Measurements from ENCODE around the gene GBGT1. TPM values are rescaled to one million over a fixed set of nuclear protein-coding genes. Genes with fewer than 3 reads are reported as not detected.
A peak's percentile ranks its signal among the peaks of the same experiment; 100 is the strongest.

GBGT1 gene
- total and polyA plus RNA-seq, 2 of the 4 experiments (the other 2 are of a cell fraction): 1.8 to 3.2 TPM

DNA sequence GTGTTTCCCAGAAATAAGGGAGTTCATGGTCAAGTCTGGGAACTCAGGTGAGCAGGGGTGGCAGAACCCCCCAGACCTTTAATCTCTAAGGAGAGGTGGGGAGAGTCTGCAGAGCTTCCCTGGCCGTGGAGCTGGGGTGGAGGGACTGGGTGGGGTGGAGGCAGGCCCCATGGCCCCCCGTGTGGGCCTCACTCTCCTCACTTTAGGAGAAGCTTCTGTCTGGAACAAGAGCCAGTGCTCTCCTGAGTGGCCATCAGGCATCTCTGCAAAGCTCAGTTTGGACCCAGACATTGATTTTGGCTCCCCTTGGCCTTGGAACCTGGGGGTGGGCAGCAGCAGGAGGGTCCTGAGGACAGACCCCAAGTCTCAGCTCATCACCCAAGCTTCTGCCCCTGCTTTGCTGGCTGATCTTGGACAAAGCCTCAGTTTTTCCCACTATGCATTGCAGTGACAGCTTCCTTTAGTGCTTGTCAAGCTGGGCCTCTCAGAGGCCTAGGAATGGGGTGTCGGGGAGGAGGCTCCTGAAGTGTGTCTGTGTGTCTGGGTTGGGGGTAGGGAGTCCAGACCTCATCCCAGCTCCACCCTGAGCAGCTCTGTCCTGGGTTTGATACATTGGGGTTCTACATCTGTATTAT is 3.5 kb upstream of the GBGT1 start:
- DNase-seq (no peak), ATAC-seq (ENCODE audit: low read depth) (no peak)
- Histone ChIP-seq H3K18ac (ENCODE audit: low read depth, low read length) (no peak overlapping the region), H4K91ac (ENCODE audit: insufficient read depth, low read depth, low read length) (no peak overlapping the region), H3K4me3 (ENCODE audit: insufficient read depth, low read depth, low read length) (no peak overlapping the region), H2BK5ac (ENCODE audit: low read depth, low read length, poor library complexity, severe bottlenecking) (no peak overlapping the region), H4K5ac (ENCODE audit: low read depth, low read length) (no peak overlapping the region), H3K4ac (ENCODE audit: low read depth, low read length) (no peak overlapping the region), H3K9me3 (ENCODE audit: control insufficient read depth, insufficient read depth, low read length) (no peaks in the 10 kb centered on the region), H4K8ac (ENCODE audit: low read depth in 2 of 2, low read length in 2 of 2) (no peak overlapping the region), H3K9ac (ENCODE audit: low read depth, low read length) (no peak overlapping the region), H3K79me1 (ENCODE audit: low read depth in 1 of 2, low read length in 2 of 2) (no peaks in the 10 kb centered on the region), H2AFZ (replicated peaks; ENCODE audit: low read length, poor library complexity) (peak overlapping the region; percentile 41), H3K14ac (replicated peaks; ENCODE audit: low read depth, low read length) (no peak overlapping the region), H2AK9ac (replicated peaks; ENCODE audit: low read depth, low read length, poor library complexity) (peak overlapping the region; percentile 31), H3K36me3 (ENCODE audit: control insufficient read depth, insufficient read depth, low read length) (no peaks in the 10 kb centered on the region), H3K23ac (ENCODE audit: low read depth, low read length) (no peak overlapping the region), H4K20me1 (ENCODE audit: insufficient read depth, low read length) (no peaks in the 10 kb centered on the region; the same call in 1 of the 2 replicates), H3K56ac (ENCODE audit: extremely low read depth, insufficient read depth, low read length) (no peak overlapping the region), H2AK5ac (ENCODE audit: low read depth, low read length) (no peak overlapping the region), H3K4me2 (ENCODE audit: low read depth, low read length) (no peak overlapping the region), H3K4me1 (ENCODE audit: control insufficient read depth, insufficient read depth, low read length) (peaks cover 10% of the 10 kb centered on the region; the same call in 1 of the 2 replicates), H3K27ac (ENCODE audit: insufficient read depth, low read length) (no peak overlapping the region), H3K27me3 (ENCODE audit: control insufficient read depth, insufficient read depth, low read length) (peaks cover 13% of the 10 kb centered on the region), H2BK15ac (ENCODE audit: low read depth, low read length) (no peak overlapping the region), H3K9me1 (ENCODE audit: insufficient read depth, low read length) (0 out of 2 replicates have a peak, but pooled peaks cover 3% of the 10 kb centered on the region), H2BK120ac (ENCODE audit: low read depth, low read length) (no peak overlapping the region), H2BK20ac (ENCODE audit: low read depth, low read length) (no peak overlapping the region)
- POLR2A ChIA-PET (ENCODE audit: unreplicated experiment): no interaction called here
- no TSS peak for BruUV-seq (replicated peaks)
- dilution Hi-C loops (cut with HindIII; ENCODE audit: low sequenced_read_pairs, unreplicated experiment) (no loop called here), in situ Hi-C loops (cut with MboI; ENCODE audit: low sequenced_read_pairs) (no loop called here), intact Hi-C loops (cut with micrococcal nuclease) (no loop called here)
- CTCF ChIA-PET: no interaction called here
- TF ChIP-seq SMC3 (IDR thresholded peaks at IDR 0.05; ENCODE audit: low read depth, low read length) (no peak), RFX5 (IDR thresholded peaks at IDR 0.05; ENCODE audit: low read depth, low read length) (no peak), FOS (IDR thresholded peaks at IDR 0.05; ENCODE audit: low read depth, low read length) (no peak), MXI1 (IDR thresholded peaks at IDR 0.05; ENCODE audit: borderline replicate concordance, low read depth, low read length) (no peak), CEBPB (IDR thresholded peaks at IDR 0.05; ENCODE audit: low read depth, low read length) (no peak), RCOR1 (IDR thresholded peaks at IDR 0.05; ENCODE audit: insufficient replicate concordance, low read length) (no peak), RAD21 (IDR thresholded peaks at IDR 0.05; ENCODE audit: low read length) (no peak), MAFK (IDR thresholded peaks at IDR 0.05; ENCODE audit: low read depth, low read length) (no peak), POLR2A (IDR thresholded peaks at IDR 0.05; ENCODE audit: low read depth, low read length) (no peak), NFE2L2 (IDR thresholded peaks at IDR 0.05; ENCODE audit: low read depth, low read length) (no peak), CHD1 (IDR thresholded peaks at IDR 0.05; ENCODE audit: low read depth, low read length) (no peak), MAZ (IDR thresholded peaks at IDR 0.05; ENCODE audit: borderline replicate concordance, low read depth, low read length) (no peak), BHLHE40 (IDR thresholded peaks at IDR 0.05; ENCODE audit: low read depth, low read length) (no peak)
- TF ChIP-seq, protein P1, sequence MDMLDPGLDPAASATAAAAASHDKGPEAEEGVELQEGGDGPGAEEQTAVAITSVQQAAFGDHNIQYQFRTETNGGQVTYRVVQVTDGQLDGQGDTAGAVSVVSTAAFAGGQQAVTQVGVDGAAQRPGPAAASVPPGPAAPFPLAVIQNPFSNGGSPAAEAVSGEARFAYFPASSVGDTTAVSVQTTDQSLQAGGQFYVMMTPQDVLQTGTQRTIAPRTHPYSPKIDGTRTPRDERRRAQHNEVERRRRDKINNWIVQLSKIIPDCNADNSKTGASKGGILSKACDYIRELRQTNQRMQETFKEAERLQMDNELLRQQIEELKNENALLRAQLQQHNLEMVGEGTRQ (IDR thresholded peaks at IDR 0.05; ENCODE audit: low read depth, low read length): no peak
- TF ChIP-seq, protein P2, sequence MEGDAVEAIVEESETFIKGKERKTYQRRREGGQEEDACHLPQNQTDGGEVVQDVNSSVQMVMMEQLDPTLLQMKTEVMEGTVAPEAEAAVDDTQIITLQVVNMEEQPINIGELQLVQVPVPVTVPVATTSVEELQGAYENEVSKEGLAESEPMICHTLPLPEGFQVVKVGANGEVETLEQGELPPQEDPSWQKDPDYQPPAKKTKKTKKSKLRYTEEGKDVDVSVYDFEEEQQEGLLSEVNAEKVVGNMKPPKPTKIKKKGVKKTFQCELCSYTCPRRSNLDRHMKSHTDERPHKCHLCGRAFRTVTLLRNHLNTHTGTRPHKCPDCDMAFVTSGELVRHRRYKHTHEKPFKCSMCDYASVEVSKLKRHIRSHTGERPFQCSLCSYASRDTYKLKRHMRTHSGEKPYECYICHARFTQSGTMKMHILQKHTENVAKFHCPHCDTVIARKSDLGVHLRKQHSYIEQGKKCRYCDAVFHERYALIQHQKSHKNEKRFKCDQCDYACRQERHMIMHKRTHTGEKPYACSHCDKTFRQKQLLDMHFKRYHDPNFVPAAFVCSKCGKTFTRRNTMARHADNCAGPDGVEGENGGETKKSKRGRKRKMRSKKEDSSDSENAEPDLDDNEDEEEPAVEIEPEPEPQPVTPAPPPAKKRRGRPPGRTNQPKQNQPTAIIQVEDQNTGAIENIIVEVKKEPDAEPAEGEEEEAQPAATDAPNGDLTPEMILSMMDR (conservative IDR thresholded peaks at IDR 0.05; ENCODE audit: low read depth, low read length): no peak
- TF ChIP-seq, protein P3, sequence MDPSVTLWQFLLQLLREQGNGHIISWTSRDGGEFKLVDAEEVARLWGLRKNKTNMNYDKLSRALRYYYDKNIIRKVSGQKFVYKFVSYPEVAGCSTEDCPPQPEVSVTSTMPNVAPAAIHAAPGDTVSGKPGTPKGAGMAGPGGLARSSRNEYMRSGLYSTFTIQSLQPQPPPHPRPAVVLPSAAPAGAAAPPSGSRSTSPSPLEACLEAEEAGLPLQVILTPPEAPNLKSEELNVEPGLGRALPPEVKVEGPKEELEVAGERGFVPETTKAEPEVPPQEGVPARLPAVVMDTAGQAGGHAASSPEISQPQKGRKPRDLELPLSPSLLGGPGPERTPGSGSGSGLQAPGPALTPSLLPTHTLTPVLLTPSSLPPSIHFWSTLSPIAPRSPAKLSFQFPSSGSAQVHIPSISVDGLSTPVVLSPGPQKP (IDR thresholded peaks at IDR 0.05; ENCODE audit: borderline replicate concordance, low read depth, low read length): no peak
- WGBS, 2 experiments (ENCODE audit: extremely low coverage in 2 of 2, insufficient read length in 1 of 2): no CpG with 5 or more reads among the region's 3 CpGs
